GM10266 (cell line): Measurements from ENCODE around the gene CPN2.

ENCODE experiments used
- DNase-seq: peaks from one replicate; pipeline ENCODE4 v3.0.0; 2012; ENCODE audit errors: extremely low spot score
- TF ChIP-seq, protein P1 (sequence below): IDR thresholded peaks from 2 replicates; pipeline ENCODE4 v1.5.1; 2012; ENCODE audit warnings: mild to moderate bottlenecking, low read depth; ENCODE audit not compliant: control insufficient read depth, insufficient read depth; ENCODE audit errors: missing control alignments

Gene CPN2

DNA sequence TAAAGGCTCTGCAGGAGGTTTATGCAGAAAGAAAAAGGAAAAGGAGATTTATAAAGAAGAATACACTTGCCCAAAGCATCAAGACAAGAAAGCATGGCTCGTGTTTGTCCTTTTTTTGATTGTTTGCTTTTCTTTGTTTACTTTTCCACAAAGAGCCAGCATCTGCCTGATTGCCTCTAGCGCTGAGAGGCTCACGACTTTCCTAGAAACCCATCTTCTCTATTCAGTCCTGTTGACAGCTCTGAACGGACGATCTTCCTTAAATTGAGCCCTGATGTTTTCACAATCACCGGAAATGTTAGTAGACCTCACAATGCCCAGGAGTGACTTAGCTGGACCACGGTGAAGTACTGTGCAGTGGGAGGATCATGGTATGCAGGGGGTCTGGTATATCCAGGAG is 35.5 kb upstream of the CPN2 start:
- no peak for DNase-seq
- TF ChIP-seq, protein P1, sequence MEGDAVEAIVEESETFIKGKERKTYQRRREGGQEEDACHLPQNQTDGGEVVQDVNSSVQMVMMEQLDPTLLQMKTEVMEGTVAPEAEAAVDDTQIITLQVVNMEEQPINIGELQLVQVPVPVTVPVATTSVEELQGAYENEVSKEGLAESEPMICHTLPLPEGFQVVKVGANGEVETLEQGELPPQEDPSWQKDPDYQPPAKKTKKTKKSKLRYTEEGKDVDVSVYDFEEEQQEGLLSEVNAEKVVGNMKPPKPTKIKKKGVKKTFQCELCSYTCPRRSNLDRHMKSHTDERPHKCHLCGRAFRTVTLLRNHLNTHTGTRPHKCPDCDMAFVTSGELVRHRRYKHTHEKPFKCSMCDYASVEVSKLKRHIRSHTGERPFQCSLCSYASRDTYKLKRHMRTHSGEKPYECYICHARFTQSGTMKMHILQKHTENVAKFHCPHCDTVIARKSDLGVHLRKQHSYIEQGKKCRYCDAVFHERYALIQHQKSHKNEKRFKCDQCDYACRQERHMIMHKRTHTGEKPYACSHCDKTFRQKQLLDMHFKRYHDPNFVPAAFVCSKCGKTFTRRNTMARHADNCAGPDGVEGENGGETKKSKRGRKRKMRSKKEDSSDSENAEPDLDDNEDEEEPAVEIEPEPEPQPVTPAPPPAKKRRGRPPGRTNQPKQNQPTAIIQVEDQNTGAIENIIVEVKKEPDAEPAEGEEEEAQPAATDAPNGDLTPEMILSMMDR, result no peak

DNA sequence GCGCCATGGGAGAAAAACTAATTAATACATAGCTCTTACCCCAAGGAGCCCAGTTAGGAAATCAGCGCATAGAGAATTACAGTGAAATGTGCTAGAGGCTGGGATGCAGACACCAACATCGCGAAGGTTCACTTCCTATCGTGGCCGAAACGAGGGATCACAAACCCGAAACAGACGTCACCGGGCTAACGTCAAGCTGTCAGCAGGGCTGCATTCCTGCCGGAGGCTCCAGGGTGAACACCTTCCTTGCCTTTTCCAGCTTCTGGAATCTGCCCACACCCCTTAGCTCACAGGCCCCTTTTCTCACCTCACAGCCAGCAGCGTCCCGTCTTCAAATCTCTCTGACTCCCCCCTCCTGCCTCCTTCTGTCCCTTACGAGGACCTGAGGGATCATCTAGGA is 34.9 kb upstream of the CPN2 start:
- no peak for DNase-seq
- TF ChIP-seq, protein P1, result no peak

DNA sequence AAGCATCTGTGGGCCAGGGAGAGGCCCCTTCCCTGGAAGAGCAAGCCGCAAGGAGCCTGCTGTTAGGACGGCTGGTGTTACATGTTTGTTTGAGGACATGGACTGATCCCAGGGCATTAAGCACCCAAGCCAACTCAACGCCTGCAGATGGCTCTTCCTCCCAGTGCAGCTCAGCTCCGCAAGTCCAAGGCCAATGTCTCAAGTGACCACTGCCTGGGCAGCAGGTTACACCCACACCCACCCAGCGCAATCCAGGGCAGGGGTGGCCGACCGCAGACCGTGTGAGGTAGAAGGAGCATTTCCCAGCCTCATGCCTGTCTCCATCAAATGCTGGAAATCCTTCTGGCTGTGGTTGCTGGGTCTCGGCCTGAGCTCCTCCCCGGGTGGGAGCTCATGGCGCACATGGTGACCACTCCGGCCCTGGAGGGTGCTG is 33.5 kb upstream of the CPN2 start:
- DNase-seq, result no peak
- TF ChIP-seq, protein P1, result no peak

DNA sequence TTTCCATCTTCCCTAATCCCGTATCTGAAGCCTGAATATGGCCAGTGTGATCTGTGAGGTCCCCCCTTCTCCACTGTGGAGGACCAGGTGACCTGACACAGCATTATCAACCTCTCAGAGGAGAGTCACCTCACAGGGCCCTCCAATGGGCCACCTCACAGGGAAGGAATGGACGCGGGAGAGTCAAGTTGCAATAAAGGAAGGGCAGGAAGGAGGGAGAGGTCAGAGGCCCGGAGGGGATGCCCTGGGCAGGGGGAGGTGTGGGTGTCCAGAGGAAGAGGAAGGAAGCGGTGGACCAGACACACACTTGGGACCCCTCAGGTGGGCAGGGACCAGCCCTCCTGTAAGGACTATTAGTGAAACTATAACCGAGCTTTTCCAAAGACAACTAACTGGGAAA is 33.0 kb upstream of the CPN2 start:
- TF ChIP-seq, protein P1, result no peak
- no peak for DNase-seq

DNA sequence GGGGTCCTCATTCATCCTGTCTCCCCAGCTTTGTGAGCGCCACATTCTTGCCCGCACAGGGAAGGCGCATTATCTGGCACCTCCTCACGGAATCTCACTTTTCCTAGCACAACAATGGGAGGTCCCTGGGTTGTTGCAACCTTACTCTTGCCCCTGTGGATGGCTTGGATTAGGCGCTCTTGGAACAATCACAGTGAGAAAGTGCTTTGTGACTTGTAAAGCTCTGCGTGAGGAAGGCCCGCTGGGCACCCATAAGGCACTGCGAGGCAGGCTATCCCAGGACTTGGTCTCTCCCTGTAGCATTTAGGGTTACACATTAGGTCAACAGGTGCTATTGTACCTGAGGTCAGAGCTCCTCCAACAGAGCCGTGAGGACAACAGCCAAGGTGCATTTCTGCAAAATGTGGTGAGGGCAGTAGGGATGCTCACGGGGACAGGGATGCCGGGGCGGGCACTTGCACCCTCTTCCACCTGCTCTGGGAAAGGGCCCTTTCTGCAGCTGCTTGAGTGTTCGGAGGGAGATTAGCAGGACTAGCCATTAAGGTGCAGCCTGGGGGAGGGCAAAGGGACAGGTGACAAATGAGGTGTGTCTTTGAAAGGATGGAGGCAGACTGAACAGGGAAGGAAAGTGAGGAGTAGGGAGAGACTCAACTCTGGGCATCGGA is 32.3 kb upstream of the CPN2 start:
- TF ChIP-seq, protein P1, result no peak
- DNase-seq, result no peak

DNA sequence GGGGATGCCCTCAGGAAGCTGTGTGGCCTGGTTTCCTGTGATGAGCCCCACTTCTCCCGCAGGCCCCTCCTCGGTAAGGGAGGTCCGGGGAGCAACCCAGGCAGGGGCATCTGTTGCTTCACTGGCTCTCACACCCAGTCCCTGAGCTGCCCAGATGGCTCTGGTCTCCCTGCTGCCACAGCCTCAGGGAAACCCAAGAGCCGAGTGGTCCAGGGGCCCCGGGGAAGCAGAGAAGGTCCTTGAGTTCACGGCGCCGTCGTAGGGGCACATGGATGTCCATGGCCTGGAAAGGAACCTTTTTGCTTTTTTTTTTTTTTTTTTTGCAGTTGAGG is 31.7 kb upstream of the CPN2 start:
- TF ChIP-seq, protein P1, result no peak
- DNase-seq, result no peak

DNA sequence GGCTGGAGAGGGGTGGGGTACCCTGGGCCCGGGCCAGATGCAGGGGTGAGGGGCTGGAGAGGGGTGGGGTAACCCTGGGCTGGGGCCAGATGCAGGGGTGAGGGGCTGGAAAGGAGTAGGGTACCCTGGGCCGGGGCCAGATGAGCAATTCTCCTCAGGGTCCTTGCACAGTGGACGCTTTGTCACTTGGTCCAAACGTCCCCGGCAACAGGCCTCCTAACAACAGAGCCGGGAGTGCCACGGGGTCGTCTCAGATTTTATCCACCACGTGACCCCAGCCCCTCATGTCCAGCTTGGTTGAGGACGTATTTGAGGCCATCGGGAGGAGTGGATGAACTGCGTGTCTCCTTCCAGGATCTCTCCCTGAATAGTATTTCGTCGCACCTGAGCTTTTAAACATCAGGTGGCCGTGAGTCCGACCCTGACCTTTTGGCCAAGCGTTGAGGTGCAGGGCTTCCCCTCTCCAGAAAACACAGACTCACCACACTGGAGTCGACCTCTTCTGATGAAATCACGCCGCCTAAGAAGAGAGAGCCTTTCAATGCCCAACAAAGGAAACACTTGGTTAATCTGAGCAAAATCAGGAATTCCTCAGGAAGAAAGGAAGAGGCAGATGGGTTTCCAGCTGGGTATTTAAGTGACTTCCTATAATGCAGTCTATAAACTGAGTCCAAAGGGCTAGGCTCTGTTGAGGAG is 31.2 kb upstream of the CPN2 start:
- TF ChIP-seq, protein P1, result no peak
- no peak for DNase-seq
